GM21576 (cell line): Measurements from ENCODE around the gene WWTR1.

Experiments used
- ATAC-seq: cut with Tn5 transposase; IDR thresholded peaks from one replicate; pipeline ENCODE4 v1.9.1; 2021; ENCODE audit warnings: mild to moderate bottlenecking, moderate library complexity; ENCODE audit not compliant: unreplicated experiment

The WWTR1 gene

DNA sequence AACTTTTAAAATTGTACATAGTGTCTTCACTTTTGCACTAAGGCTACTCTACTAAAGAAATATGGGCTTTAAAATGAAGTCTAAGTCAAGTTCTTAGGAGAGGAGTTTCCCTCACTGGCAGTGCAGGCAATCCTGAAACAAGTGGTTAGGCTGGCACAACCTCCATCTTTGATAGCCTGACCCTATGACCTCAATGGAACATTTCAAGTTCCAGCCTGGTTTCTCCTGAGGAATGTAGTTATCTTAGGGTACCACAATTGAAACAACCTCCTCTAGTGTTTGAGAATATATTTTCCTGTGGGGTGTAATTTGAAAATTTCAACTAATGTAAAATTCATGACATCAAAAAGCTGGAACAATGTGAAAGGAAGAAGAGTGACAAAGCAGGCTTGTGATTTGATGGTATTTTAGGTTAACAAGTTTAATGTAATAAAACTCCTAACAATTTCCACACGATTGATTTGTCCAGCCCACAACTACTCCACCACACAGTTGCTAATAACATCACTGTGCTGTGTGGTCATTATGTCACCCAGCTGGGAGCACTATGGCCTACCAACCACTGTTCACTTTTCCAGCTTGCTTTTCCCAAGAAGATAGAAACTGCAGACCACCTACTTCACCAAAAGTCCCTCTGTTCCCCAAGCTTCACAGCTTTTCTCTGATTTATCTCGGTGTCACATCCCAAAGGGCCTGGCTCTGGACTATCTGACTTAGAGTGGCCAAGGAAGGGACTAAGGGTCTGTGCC lies 1.8 kb downstream of the WWTR1 start:
- no peak for ATAC-seq

DNA sequence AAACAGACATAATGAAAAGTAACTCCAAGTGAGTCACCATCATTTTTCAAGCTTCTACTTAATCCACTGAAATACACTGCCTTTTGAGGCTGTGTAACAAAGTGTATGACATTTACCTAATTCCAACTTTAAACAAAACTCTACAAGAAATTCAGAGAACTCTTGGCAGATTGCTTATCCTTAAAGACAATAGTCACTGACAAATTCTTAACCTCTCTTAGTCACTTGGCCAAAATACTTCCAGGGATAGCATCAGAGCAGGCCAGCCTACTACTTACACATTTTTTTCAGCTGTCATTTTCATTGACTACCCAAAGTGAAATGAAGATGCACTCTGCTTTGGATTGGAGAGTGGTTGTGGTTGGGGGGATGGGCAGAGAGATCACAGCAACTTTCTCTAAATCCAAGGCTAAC lies 3.6 kb downstream of the WWTR1 start:
- no peak for ATAC-seq

DNA sequence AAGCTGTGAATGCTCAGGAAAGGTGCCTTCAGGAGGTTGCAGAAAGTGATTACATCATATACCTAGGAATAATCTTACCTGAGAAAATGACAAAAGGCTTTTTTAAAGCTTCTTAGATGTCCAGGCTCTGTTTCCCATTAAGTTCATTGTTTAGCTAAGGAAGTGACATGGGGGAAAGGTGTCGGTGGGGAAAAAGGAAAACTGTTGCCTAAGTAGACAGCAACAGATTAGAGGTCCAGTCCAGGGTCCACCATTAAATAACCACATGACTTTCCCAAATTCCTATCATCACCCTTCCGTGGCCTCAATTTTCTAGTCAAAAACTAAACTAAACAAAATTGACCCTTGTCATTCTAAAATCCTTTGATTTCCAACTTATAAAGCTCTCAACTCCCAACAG lies 4.3 kb downstream of the WWTR1 start:
- ATAC-seq: no peak

DNA sequence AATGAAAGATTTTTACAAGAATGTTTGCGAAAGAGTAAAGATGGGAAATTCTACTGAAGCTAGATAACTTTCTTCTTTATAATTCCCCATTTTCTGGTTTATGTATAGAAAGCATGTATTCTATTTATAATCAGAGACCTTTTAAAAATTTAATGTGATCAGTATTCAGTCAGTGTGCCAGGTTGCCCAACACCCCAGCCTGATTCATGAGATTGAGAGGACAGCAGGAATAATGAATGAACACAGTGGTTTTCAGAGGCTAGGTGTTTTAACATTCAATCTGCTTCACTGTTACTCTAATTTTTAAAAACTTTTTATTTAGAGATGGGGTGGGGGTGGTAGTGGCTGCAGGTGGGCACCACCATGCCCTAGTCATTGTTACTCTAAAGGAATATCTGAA lies 4.7 kb downstream of the WWTR1 start:
- no peak for ATAC-seq

DNA sequence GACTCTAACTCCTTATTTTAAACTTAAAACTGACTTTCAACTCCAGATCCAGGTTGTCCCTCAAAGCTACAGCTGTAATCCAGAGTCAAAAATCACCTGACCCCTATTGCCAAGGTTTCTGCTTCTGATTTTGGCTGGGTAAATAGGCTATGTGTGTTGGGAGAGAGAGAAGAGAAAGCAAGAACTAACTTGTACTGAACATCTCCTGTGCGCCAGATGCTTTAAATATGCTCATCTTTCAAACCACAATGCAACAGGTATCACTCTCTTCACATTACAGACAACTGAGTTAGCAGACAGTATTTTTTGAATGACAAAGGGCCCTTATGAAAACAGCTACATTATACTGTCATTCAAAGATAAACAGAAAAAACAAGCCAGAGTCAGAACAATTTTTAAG lies 7.0 kb downstream of the WWTR1 start:
- no peak for ATAC-seq

DNA sequence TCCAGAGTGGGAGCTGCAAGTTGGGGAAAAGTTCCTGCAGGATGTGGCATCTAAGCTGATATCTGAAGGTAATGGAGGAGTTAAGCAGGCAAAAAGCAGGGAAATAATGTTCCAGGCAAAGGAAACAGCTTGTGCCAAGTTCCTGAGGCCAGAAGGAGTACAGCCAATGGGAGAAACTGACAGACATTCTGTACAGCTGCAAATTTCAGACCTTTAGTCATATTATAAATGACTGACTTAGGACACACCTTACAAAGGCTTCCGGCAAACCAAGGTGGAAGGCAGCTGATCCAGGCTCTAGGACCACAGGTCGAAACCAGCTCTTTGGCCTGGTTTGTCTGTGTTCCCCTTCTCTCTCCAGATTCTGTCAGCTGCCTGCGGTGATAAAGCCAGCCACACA lies 9.3 kb downstream of the WWTR1 start:
- no peak for ATAC-seq

DNA sequence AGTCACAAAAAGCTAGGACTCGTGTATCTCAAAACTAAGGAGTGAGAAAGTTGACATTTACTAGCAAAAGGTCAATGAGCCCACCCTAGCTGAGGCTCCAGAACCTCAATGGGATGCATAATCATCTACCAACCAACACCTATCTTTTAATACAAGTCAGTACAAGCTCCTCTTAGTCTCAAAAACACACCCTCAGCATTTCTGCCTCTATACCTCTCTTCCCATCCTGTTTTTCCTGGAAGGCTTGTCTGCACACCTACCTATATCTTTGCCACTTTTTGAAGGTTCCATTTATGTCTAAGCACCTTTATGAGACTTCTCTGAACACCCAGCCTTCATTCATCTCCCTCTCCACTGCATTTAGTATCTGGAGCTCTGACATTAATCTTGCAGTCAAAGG lies 10.0 kb downstream of the WWTR1 start:
- ATAC-seq: no peak

DNA sequence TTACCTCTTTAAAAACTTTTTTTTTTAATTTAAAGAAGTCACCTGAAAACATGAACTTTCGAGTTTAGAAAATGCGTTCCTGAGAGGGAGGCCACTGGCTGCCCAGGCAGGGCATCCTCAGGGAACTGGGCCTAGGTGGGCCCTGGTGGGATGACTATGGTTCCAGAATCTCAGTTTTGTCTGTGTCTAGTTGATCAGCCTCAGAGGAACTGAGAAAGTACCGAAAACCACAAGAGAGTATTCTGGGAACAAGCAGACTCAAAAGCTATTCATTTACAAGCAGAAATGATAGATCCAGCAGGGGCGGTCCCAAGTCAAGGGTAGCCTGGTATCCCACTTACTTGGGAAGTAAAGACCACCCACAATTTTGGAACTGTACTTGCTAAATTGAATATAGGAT lies 10.5 kb downstream of the WWTR1 start:
- peak; percentile 72 for ATAC-seq

DNA sequence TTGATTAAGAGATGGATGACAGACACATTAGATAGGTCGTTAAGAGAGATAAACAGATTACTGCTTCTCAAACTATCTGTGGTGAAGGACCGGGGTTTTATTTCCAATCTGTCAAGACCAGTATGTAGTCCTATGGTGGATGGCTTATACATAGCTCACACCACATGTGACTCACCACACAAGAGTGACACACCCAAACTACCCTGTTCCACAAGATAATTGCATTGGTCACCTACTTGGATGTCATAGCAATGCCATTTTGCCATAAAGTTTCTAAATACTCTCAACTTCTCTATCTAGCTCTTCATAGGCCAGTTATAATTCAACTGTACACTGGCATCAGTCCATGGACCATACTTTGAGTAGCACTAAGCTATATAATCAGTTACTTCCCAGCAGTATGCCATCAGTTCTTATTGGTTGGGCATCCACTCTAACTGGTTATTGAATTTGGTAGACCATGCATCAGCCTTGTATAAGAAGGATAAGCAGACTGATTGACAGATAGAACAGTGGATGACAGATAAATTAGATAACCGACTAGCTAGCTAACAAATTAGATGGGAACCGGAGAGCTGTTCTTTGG lies 11.6 kb downstream of the WWTR1 start:
- no peak for ATAC-seq

DNA sequence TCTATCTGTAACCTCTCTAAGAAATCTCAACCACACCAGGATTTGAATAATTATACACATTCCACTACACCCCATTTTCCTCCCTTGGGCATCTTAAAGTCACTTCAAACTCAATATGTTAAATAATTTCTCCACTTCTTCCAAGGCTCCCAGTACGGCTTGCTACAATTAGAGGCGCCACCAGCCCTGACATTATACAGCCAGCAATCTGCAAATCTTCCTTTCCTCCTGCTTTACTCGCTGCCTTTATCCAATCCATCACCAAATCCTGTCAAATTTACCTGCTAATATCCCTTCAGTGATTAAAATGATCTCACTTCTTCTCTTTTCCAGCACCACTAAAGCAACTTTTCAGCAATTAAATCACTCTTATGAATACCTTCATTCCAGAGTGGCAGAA lies 13.9 kb downstream of the WWTR1 start:
- ATAC-seq: no peak

DNA sequence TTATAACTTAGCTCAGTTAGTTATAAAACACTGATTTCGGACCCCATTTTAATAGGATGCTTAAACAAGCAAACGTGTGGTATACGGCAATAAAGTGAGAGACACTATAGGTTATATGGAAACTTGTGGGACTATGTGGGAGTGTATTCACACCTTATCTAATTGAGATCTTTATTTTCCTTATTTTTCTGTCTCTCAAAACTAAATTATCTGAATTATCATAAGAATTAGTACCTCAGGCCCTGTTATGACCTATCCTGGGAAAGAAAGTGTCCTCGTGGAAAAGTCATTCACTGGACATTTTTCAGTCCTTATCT lies 14.4 kb downstream of the WWTR1 start:
- ATAC-seq: no peak

DNA sequence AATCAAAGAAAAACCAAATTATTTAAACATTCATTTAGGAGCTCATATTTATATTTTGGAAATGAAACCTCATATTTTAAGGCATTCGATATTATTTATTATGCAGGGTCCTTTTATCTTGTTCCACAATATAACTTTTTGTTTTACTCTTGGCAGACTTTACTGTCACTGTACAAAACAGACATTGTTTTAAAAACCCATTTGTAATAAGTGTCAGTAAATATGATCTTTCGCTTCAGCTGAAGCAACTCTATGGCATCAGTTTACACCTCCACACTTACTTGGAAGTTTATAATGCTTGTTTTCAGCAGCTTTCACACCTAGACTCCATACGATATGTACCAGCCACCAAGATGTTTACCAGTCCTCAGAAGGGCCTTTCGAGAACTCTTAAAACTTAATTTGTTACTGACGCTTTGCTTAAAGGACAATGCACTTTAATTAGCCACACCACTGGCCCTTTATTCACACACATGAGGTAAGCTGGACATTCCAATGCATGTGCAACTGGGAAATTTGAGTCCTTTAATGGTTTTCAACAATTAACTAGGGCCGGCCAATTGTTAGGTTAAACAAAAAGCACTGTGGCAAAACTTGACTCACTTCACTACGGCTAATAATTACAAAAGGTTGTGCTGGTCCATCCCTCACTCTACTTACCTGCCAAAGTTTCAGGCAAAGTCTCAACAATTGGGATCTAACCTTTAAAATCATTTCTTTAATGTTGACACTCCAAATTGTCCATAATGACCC lies 16.7 kb downstream of the WWTR1 start:
- no peak for ATAC-seq

DNA sequence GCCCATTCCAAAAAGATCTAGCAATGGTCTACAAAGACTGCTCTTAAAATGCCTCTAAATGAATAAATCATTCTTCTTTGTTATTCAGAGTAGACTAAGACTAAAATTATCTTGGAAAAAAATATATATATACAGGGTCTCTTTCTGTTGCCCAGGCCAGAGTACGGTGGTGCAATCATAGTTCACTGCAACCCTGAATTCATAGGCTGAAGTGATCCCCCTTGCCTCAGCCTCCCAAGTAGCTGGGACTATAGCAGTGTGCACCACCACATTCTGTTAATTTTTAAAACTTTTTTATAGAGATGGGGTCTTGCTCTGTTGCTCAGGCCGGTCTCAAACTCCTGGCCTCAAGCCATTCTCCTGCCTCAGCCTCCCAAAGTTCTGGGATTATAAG lies 18.7 kb downstream of the WWTR1 start:
- ATAC-seq: no peak

DNA sequence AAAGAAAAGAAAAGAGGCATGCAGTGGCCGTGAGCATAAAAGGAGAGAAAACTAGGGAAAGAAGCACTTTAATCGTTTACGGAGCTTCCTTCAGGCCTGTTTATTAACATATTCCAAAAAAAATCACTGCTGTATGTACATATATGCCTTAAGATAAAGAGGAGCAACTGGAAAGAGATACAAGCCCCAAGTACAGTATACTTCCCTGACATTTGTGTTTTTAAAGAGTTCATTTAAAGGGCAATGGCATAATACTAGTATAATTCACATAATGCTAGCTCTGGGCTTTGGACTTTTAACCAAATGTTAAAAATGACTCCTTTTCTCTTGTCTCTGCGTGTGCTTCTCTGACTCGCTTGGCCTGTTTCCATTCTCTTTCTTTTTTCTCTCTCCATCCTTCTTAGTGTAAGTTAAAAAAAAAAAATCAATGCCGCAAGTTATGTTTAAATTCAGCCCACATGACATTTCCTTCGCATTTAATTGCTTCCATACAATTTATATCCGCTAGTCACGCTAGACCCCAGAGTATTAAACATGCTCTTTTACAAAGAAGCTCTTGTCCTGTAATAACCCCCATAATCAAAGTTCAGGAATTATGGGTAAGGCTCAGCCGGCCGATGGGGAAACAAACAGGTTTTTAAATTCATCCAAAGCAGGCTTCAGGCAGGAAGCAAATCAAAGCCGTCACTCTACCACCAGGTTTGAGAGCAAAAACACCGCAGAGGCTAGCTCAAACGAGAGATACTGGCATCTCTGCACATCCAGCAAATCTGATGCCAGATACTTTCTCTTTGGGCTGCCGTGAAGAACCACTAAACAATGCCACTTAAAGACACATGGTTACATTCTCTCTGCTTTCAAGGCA lies 19.4 kb downstream of the WWTR1 start:
- no peak for ATAC-seq

DNA sequence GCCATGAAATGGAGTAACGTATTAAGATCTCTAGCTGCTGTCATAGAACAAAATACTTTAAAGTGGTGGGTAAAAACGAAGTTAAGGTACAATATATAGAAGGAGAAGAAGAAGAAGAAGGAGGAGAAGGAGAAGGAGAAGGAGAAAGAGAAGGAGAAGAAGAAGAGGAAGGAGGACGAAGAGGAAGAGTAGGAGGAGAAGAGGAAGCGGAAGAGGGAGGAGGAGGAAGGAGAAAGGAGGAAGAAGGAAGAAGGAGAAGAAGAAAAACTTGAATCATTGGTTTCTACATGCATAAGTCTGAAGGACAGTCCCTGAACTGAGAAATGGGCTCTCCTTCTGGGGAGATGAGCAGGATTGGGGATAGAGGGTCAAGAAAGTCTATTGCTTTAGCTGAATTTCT lies 22.4 kb downstream of the WWTR1 start:
- no peak for ATAC-seq

DNA sequence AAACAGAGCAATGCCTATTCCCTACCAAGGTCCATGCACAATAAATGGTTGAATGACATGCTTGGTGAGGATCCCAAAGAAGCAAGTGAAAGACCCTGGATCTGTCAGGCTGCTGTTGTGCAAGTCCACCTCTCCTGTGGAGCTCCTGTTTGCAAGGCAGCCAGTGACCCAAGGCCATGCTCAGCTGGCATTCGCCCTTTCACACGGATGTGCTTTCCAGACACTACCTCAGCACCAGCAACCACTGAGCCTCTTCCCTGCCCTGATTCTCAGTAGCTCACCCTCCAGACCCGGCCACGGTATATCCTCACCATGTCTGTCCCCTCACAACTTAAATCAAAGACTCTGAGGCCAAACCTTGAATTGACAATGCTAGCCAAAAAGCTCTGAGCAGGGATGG lies 23.3 kb downstream of the WWTR1 start:
- ATAC-seq: no peak

DNA sequence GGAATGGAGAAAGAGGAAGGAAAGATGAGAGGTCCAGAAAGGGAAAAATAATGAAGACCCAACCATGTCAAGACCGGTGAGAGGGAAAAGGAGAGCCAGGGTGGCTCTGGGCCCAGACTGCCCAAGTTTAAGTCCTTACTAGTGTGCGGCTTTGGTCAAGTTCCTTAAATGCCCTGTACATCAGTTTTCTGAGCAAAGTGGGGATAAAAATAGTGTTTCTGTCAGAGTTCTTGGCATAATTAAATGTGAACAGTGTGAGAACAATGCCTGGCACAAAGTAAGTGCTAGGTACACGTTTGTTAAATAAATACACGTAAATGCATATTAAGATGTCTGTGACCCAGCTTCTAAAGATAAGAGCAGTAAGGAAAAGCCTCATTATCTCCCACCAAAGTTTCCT lies 23.8 kb downstream of the WWTR1 start:
- ATAC-seq: no peak

DNA sequence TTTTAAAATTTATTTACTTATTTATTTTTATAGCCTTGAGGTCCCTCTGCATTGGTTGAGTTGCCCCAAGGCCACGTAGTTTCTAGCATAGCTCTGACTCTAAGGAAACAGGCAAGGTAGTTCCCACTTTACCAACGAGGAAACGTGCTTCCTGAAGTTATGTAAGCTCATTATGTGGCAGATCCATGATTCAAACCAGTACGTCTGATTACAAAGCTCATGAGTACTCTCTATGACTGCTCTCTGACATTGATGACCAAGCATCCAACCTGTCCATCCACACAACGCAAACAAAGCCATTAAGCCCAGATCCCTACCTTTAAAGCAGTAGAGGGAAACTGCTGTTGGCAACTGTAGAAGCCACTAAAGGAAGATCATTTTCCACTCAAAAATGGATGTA lies 25.6 kb downstream of the WWTR1 start:
- no peak for ATAC-seq

DNA sequence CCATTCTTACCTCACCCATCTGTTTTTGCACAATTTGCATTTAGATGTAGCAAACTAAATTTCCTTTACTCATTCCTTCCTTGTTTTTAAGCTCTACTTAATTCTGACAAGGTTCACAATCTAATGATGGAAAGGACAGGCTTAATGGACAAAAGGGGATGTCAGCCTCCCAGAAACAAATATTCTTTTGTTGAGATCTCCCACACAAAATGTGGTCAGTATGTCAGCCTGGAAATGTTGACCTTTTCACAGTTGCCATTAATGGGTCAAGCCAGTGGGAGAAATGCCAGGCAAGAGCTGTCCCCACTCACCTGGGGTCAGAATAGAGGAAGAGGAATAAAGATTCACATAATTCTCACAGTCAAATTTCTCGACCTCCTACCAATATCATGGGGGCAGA lies 27.0 kb downstream of the WWTR1 start:
- ATAC-seq: no peak

DNA sequence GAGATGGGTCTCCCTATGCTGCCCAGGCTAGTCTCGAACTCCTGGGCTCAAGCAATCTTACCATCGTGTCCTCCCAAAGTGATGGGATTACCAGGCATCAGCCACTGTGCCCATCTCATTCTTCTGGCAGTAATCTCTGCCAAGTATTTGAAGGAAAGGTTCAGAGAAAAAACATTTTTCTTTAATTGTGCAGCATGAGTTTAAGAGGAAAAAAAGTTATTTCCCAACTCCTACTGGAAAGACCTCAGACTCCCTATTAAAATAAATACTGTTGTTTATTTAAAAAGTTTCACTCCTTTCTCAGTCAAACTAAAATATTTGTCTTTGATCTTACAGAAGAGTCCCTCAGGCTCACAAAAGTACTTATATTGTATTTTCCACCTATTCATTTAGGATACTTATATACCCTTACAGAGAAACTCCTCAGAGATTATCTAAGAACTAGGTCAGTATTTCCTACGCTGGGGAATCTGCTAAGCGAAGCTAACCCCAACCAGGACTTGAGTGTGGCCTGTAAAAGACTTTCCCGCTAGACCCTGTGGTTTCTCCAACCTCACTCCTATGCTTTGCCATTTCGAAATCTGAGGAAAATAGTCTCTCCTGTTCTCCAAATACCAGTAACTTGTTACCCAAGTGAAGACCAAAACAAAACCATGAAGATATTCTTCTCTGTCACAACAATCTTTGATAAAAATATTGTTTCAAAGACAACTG lies 28.7 kb downstream of the WWTR1 start:
- ATAC-seq: no peak

DNA sequence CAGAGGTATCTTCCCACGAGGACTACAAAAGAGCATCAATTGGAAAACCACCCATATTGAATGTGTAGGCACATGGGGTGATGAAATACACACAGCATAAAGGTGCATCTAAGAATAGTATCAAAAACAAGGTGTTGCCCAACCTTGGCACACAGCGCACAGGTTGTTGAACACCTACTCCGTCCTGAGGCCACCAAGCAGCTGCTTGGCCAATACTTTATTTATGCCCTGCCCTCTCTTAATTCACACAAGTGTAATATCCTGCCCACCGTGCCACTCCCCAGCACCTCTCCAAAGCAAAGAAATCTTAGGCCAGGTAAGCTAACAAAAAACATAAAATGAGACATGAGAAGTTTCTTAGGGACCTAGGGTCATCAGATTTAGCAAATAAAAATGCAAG lies 31.2 kb downstream of the WWTR1 start:
- no peak for ATAC-seq
